Adrenal gland (tissue), 12 donors: ENCODE measurements around the gene COL1A2. TPM values are rescaled to one million over a fixed set of nuclear protein-coding genes. Genes with fewer than 3 reads are reported as not detected.

ENCODE experiments used
- DNase-seq, 7 donors: peaks; one replicate each; pipeline ENCODE4 v3.0.0-alpha.2; 2019 to 2020
- H3K27ac ChIP-seq, 5 donors: fragments of 200-600 bp; sonication (generic) in 4 of 5; 1 replicate in 3 of 5; 2 replicates in 2 of 5; pipeline versions ENCODE4 v1.5.1 to v1.8.0; 2016 to 2020; ENCODE audit warnings: mild to moderate bottlenecking in 1 of 5
- H3K27me3 ChIP-seq: fragments of 200-600 bp; 2 replicates; pipeline ENCODE4 v1.8.0; 2021
- H3K36me3 ChIP-seq, 2 donors: fragments of 200-600 bp; replicated peaks in 1 of 2; 1 replicate in 1 of 2; 2 replicates in 1 of 2; pipeline versions ENCODE4 v1.5.1 to v1.8.0; 2018 to 2022
- H3K4me1 ChIP-seq, 2 donors: fragments of 200-600 bp; replicated peaks in 1 of 2; 1 replicate in 1 of 2; 2 replicates in 1 of 2; pipeline versions ENCODE4 v1.5.1 to v1.8.0; 2018 to 2021
- H3K4me3 ChIP-seq, 4 donors: fragments of 200-600 bp; sonication (generic) in 3 of 4; one replicate each; pipeline ENCODE4 v1.5.1; 2016 to 2018
- H3K9me3 ChIP-seq, 3 donors: fragments of 200-600 bp; sonication (generic) in 1 of 3; replicated peaks in 1 of 3; 1 replicate in 2 of 3; 2 replicates in 1 of 3; pipeline versions ENCODE4 v1.5.1 to v1.8.0; 2016 to 2021
- POLR2A ChIP-seq, 2 donors: fragments of 450-650 bp; IDR thresholded peaks; one replicate each; pipeline ENCODE4 v1.6.1; 2017; ENCODE audit warnings: antibody characterized with exemption in 2 of 2, mild to moderate bottlenecking in 2 of 2, moderate library complexity in 1 of 2
- WGBS, 4 donors: extraction: QIAGEN DNeasy Blood & Tissue Kit in 2 of 4; methylation state at CpG; one replicate each; pipeline versions ENCODE4 v1.1.5 to v1.1.7; 2013 to 2017; 5-methylcytosine and 5-hydroxymethylcytosine counted together
- intact Hi-C, 2 donors: fragments of 100-400 bp; cut with DNase I; formaldehyde crosslinking; loops; one replicate each; pipeline versions ENCODE4 v1.14.1 to v1.15.0; 2022 to 2023
- polyA plus RNA-seq, 3 donors: library from polyadenylated mRNA; stranded (reverse); fragments of 200-250 nt in 2 of 3; fragments of 350-450 nt in 1 of 3; fragmentation: Illumina TruSeq in 1 of 3; extraction: RNeasy Lipid Tissue Mini Kit (QIAGEN cat#74804) in 1 of 3; gene quantifications; one replicate each; pipeline ENCODE4 v1.2.3, GENCODE V29; 2013 to 2014
- total RNA-seq, 9 donors: library from RNA; depleted of rRNA in 4 of 9; stranded (reverse); fragments of >200 nt in 4 of 9; fragments of 120-200 nt in 1 of 9; fragmentation: NEBNext Ultra II Directional in 1 of 9; extraction: Animal tissue kit (Norgen Biotek cat#: 25700) in 1 of 9; gene quantifications; one replicate each; pipeline versions ENCODE4 v1.1.0 to v1.2.4, GENCODE V29; 2013 to 2023
- TF ChIP-seq, protein P1 (sequence below), 6 experiments: fragments of 450-650 bp in 4 of 6; fragments of 200-600 bp in 2 of 6; sonication (generic) in 1 of 6; IDR thresholded peaks; 1 replicate in 5 of 6; 2 replicates in 1 of 6; pipeline versions ENCODE4 v1.5.1 to v1.8.0; 2016 to 2021; ENCODE audit warnings: antibody characterized with exemption in 6 of 6, mild to moderate bottlenecking in 2 of 6, moderate library complexity in 1 of 6
- donor health status: healthy with polysubstance abuse.
- donor health status: Bipolar disorder and iron deficiency.
- donor health status: DM: yes; HTN: yes; CAD: no.
- donor health status: DM: no; HTN: no; CAD: no.
- donor health status: DM: no; HTN: no; CAD: no.
- donor health status: DM: yes; HTN: yes; CAD: no.

Gene COL1A2
- total and polyA plus RNA-seq, 12 donors: 74.6 to 475 (median 182) TPM

DNA sequence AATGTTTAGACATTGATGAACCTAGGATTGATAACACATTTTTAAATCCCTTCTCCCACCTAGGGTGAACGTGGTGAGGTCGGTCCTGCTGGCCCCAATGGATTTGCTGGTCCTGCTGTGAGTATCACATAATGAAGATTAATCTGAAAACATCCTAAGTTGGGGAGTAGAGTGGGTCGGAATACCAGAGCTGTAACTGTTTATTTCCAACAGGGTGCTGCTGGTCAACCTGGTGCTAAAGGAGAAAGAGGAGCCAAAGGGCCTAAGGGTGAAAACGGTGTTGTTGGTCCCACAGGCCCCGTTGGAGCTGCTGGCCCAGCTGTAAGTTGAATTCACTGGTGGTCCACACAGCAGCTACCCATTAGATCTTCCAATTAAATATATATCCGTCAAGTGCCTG, 25.6 kb downstream of the COL1A2 start:
- H3K27ac ChIP-seq: no peak overlapping the region
- intact Hi-C loops: no loop called here
- no peak overlapping the region for H3K4me3 ChIP-seq
- no peak for DNase-seq
- TF ChIP-seq, protein P1, sequence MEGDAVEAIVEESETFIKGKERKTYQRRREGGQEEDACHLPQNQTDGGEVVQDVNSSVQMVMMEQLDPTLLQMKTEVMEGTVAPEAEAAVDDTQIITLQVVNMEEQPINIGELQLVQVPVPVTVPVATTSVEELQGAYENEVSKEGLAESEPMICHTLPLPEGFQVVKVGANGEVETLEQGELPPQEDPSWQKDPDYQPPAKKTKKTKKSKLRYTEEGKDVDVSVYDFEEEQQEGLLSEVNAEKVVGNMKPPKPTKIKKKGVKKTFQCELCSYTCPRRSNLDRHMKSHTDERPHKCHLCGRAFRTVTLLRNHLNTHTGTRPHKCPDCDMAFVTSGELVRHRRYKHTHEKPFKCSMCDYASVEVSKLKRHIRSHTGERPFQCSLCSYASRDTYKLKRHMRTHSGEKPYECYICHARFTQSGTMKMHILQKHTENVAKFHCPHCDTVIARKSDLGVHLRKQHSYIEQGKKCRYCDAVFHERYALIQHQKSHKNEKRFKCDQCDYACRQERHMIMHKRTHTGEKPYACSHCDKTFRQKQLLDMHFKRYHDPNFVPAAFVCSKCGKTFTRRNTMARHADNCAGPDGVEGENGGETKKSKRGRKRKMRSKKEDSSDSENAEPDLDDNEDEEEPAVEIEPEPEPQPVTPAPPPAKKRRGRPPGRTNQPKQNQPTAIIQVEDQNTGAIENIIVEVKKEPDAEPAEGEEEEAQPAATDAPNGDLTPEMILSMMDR (IDR thresholded peaks at IDR 0.05): no peak
- no peak for TF ChIP-seq POLR2A (IDR thresholded peaks at IDR 0.05)
- WGBS, 4 donors: 86 to 95% (median 88%) methylated on average over 6 of the region's 6 CpGs
- H3K9me3 ChIP-seq: no peaks in the 10 kb centered on the region
- no peaks in the 10 kb centered on the region for H3K27me3 ChIP-seq
- H3K4me1 ChIP-seq: no peaks in the 10 kb centered on the region
- peaks cover 0 to 21% of the 10 kb centered on the region in 2 donors for H3K36me3 ChIP-seq

DNA sequence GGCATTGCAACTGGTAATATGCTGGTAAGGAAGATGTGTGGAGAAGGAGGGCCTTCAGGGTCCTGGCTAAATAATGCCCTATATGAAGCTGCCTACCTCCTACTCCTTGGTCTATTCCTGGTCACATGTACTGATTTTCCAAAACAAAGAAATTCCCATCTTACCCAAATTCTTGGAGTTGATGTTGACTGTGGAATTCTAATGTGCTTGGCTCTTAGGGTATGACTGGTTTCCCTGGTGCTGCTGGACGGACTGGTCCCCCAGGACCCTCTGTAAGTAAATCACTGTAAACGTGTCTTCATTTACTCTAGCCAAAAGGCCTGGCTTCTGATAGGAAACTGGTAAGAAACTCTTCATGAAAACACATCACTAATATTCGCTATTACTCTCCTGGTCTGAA, 27.0 kb downstream of the COL1A2 start:
- no peak overlapping the region for H3K27ac ChIP-seq
- no peaks in the 10 kb centered on the region for H3K4me1 ChIP-seq
- no peak for DNase-seq
- H3K4me3 ChIP-seq: no peak overlapping the region
- H3K36me3 ChIP-seq: peaks cover 0 to 19% of the 10 kb centered on the region in 2 donors
- intact Hi-C loops: no loop called here
- no peaks in the 10 kb centered on the region for H3K27me3 ChIP-seq
- 61 to 85% (median 78%) methylated on average over 3 of the region's 3 CpGs for WGBS, 4 donors
- TF ChIP-seq POLR2A (IDR thresholded peaks at IDR 0.05): no peak
- TF ChIP-seq, protein P1 (IDR thresholded peaks at IDR 0.05): no peak
- no peaks in the 10 kb centered on the region for H3K9me3 ChIP-seq

DNA sequence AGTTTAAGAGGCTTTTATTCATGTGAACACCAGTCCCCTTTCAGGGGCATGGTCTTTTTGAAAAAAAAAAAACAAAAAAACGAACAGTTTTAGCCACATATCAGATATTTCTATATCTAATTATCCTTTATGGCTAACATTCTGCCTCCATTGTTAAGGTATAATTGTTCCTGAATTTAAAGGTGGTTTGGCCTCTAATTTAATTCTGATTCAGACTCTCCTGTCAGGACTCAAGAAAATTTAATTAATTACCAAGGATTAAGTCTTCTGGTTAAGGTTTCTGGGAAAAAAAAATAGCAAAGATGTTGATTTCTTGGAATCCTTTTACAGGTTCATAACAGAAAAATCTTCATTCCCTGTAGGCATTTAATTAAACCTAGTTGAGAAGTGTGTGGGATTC, 27.4 kb downstream of the COL1A2 start:
- H3K4me1 ChIP-seq: no peaks in the 10 kb centered on the region
- no peak overlapping the region for H3K4me3 ChIP-seq
- no peak for DNase-seq
- intact Hi-C loops: no loop called here
- WGBS, 4 donors: 51 to 73% (median 63%) methylated on average over 1 of the region's 1 CpG
- no peaks in the 10 kb centered on the region for H3K27me3 ChIP-seq
- TF ChIP-seq, protein P1 (IDR thresholded peaks at IDR 0.05): no peak
- no peak for TF ChIP-seq POLR2A (IDR thresholded peaks at IDR 0.05)
- H3K27ac ChIP-seq: no peak overlapping the region
- peaks cover 0 to 19% of the 10 kb centered on the region in 2 donors for H3K36me3 ChIP-seq
- no peaks in the 10 kb centered on the region for H3K9me3 ChIP-seq

DNA sequence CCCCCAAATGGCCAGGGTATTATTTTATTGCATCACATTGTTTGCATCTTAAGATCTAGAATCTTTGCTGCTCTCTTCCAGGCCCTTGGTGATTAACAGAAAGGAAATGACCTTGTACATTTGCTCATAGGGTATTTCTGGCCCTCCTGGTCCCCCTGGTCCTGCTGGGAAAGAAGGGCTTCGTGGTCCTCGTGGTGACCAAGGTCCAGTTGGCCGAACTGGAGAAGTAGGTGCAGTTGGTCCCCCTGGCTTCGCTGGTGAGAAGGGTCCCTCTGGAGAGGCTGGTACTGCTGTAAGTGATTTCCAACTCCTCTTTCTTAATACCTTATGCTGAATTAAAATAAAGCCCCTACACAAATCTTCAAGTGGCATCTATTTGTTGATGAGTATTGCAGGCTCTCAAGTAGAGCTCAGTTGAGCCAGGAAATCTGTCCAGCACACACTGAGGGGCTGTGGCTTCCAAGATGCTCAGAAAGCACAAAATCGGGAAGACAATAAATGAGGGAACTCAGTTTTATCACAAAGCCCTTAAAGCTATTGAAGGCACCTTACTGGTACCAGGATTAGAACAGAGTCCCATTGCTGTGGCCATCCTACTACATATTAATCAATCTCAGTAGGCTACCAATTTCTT, 28.2 kb downstream of the COL1A2 start:
- Histone ChIP-seq H3K27ac (no peak overlapping the region), H3K4me3 (no peak overlapping the region), H3K36me3 (peaks cover 0 to 19% of the 10 kb centered on the region in 2 donors), H3K9me3 (no peaks in the 10 kb centered on the region), H3K27me3 (no peaks in the 10 kb centered on the region), H3K4me1 (no peaks in the 10 kb centered on the region)
- WGBS, 4 donors: 79 to 87% (median 86%) methylated on average over 5 of the region's 5 CpGs
- no peak for DNase-seq
- TF ChIP-seq, protein P1 (IDR thresholded peaks at IDR 0.05): no peak
- no peak for TF ChIP-seq POLR2A (IDR thresholded peaks at IDR 0.05)
- intact Hi-C loops: no loop called here
